ENCODE measurements around the gene TRIM38.
"Not testable (repeated sequence)": the region's sequence is repeated elsewhere in the genome, so short reads cannot be mapped to it uniquely, and the experiment has no call there.

TRIM38 gene, protein sequence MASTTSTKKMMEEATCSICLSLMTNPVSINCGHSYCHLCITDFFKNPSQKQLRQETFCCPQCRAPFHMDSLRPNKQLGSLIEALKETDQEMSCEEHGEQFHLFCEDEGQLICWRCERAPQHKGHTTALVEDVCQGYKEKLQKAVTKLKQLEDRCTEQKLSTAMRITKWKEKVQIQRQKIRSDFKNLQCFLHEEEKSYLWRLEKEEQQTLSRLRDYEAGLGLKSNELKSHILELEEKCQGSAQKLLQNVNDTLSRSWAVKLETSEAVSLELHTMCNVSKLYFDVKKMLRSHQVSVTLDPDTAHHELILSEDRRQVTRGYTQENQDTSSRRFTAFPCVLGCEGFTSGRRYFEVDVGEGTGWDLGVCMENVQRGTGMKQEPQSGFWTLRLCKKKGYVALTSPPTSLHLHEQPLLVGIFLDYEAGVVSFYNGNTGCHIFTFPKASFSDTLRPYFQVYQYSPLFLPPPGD

DNA sequence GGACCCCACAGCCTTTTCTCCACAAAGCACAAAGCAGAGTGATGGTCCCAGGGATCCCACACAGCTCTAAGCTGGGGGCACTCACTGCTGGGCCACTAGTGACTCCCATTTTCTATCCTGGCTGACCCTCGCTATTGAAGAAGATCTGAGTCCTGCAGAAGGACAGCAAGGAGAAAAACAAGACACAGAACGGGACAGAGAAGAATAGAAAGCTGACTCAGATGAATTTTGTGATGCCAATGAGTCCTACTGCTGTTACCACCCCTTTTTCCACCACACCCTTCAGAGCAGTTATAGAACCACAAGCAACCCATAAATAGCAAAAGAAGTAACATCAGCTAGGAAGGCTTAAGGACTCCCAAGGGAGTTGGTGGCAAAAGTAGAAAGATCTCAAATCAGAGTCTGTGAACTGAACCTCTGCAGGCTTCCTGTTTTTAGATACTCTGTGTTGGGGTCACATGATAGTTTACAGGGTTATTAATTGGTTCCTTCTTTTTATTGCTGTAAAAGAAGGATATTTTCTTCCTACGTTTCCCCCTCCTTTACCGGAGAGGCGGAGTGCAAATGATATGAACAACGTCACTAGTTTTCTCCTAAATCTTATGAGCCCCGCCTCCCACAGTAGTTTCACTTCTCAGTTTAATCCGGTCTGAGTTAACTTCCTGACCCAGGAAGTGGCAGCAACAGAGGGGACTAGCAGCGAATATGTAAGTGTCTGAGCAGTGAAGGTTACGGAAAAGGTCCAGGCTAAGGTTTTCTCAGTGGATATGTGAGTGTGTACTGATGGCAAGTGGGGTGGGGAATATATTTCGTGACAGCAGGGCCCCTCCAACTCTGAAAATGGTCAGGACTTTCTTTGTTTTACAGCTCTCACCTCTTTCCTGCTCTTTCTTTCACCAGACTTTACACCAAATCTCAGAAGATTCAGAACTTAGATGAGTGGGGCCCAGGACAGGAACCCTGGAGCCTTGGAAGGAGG, at the start of gene TRIM38:
Gene TRIM38, plus strand, starts transcription at position 654 of the 979 bp plus-strand sequence. CDS start 3,721 bp downstream, outside the sequence.
- DNase-seq (ENCODE audit: low spot score): peak; percentile 95

DNA sequence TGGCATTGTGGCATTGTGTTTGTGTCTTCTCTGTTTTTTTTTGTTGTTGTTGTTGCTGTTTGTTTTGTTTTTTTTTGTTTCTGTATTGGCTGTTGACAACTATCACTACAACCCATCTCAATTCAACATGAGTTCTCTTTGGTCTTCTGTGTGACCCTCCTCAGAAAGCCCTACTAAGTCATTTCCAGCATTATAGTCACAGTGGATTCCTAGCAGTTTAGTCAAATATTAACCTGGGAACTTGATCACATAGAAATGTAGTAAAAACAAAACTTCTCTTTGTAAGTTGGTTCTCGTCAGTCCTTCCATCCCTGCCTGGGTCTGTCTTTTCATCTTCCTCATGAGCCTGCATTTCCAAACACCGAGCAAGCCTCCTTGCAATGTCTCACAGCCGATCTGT, 48.9 kb upstream of the TRIM38 start:
- DNase-seq (ENCODE audit: low spot score): no peak

GRCh38 chr6:25916330-25916729, 46.3 kb upstream of the TRIM38 start:
- no peak for DNase-seq (ENCODE audit: low spot score)

- no peak for DNase-seq (ENCODE audit: low spot score)
These were observed 45.7 kb upstream of the TRIM38 start for GRCh38 chr6:25916789-25917490.

- DNase-seq (ENCODE audit: low spot score): no peak
These were observed 44.4 kb upstream of the TRIM38 start for GRCh38 chr6:25918083-25918683.

DNA sequence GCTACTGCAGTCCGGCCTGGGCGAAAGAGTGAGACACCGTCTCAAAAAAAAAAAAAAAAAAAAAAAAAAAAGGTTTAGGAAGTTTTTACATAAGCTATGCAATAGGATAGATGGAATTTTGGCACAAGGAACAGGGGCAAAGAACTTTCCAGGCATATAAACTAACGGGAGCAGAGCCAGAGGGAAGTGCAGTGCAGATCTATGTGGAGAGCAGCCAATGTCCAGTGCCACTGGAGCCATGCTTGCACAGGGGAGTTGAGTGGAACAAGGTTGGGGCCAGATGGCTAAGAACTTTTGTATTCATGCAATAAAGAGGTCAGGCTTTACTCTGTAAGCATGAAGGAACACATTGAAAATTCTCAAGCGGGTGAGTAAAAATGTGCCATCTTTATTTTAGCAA, 42.9 kb upstream of the TRIM38 start:
- no peak for DNase-seq (ENCODE audit: low spot score)

DNA sequence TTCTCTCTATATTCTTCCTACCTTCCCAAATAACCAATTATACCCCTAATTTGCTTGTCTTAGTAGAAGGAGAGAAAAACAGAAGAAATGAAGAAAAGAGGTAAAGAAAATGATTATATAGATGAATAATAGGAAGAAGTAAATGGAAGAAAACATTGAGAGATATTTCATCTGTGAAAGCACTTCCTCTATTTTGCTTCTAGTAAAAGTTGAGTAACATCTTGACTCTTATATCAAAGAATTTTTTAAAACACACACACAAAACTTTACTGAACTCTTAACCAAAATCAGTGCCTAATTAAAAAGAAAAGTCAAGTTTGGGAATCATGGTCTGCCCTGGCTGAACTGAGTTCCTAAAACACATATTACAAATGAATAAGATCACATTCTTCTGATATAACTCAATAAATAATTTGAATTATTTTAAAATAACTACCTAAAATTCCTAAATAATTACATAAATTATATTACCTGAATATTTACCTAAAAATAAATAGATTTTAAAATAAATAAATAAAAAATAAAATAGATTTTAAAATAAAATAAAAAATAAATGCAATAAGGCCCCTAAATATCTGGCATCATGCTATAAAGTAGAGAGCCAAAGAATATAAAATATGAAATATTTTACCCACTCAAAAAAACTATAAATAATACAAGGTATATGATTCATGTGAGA, 40.9 kb upstream of the TRIM38 start:
- DNase-seq (ENCODE audit: low spot score): no peak

DNA sequence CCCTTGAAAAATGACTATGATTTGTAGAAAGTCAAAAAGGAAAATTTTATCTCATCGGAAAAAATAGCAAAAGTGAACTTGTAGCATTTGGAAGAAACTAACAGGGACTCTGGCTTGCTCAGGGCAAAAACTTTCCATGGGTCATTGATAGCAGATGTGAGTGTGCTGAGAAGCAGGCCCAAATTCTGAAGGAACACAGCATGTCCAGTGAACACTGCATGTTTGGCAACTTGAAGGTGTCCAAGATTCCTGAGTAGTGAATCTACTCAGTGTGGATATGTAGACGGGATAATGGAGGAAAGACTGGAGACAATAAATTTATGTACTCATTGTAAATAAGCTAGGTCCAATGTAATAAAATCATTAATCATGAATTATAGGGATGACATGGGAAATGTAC, 40.3 kb upstream of the TRIM38 start:
- no peak for DNase-seq (ENCODE audit: low spot score)

DNA sequence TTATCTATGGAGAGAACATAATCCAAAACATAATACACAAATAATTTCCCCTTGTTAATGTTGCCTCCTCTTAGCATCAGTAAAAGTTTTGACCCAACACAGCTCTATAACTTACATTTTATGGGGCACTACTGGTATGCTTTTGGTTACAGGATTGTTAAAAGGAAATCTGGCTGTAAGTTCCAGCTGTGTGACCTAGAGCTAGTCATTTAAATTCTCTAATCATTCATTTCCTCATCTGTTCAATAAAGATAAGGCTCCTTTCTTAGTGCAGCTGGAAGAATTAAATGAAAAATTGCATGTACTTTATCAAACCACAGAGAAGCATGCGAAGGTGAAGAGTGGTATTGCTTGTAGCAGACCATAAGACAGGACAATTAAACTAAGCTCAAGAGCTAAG, 36.7 kb upstream of the TRIM38 start:
- DNase-seq (ENCODE audit: low spot score): no peak

DNA sequence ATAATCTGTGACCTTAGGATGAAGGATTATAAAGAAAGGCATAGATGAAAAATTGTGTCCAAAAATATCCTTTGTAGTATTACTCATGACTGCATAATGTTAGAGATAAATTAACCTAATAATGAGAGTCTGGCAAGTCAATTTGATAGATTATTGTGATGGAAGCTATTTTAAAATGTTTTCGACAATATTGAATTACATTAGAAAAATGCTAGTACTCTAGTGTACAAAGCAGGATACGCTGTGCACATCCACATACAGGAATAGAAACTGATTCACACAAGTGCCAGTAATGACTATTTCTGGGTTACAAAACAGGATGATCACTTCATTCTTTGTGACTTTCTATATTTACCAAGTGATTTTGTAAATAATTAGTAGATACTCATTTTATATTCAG, 35.4 kb upstream of the TRIM38 start:
- no peak for DNase-seq (ENCODE audit: low spot score)

DNA sequence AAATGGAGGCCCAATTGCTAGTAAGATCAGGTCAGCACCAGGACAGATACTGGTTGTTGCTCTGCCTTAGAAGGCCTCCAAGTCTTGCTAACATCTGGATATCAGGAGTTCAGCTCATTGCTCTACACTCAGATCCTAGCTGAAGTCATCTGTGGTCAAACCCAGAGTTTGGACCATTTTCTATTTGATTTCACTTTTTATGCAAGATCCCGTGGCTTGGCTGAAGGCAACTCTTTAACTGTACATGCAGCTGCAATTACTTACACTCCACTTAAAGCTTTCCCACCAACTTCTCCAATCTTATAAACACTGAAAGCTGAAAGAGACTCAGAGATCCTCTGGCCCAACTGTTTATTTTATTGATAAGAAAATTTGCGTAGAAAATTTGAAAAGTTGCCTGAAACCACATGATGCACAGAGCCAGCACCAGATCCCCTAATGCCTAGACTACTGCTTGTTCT, 34.8 kb upstream of the TRIM38 start:
- DNase-seq (ENCODE audit: low spot score): no peak

- DNase-seq (ENCODE audit: low spot score): no peak
These were observed 33.9 kb upstream of the TRIM38 start for GRCh38 chr6:25928562-25929324.

- not testable (repeated sequence) for DNase-seq (ENCODE audit: low spot score)
These were observed 32.8 kb upstream of the TRIM38 start for GRCh38 chr6:25929785-25930184.

DNA sequence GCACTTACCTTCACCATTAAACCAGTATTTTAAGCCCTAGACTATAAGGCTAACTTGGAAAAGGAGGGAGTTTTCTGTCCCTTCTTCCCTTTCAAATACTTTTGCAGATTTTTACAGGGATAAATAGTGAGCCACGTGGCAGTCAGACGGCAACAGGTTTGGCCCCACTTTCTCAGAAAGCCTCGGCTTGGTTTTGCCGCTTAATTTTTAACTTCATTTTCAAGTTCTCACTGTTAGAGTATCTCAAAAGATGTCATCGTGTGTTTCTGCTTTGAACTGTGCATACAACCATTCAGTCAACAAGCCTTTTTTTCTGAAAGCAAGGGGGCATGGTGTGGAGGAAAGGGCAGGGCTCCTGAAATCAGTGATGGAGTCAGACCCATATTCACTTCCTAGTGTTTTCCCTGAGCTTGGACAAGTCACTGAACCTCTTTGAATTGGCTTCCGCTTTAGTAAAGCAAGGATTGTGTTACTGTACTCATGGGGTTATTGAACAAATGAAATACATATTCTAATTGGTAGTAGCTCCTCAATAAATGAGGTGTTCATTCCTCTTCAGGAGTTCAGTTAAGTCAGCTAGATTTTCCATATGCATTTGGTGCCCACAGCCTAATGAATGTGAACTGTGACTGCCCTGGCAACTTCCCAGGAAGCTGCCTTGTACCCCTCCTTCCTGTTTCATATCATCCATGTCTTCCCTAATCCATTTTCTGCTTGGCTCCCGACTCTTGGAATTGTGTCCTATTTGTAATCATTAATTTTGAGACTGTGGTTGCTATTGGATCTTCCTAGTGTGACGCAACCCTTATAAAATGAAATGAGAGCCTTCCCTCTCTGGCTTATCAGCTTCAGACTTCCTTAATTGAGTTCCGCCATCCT, 31.8 kb upstream of the TRIM38 start, which contains the start of gene SLC17A2:
Gene SLC17A2, minus strand, starts transcription at position 160 of the 879 bp plus-strand sequence. CDS start 4,895 bp downstream, outside the sequence.
- DNase-seq (ENCODE audit: low spot score): no peak

DNA sequence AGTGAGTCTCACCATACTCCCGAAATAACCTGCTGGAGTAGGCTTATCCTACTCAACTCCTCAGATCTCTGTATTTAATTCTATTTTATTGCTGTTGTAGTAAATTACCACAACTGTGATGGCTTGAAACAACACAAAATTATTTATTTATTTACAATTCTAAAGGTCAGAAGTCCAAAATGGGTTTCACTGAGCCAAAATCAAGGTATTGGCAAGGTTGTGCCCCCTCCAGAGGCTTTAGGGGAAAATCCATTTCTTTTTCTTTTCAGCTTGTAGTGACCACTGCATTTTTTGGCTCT, 31.2 kb upstream of the TRIM38 start:
- DNase-seq (ENCODE audit: low spot score): no peak

DNA sequence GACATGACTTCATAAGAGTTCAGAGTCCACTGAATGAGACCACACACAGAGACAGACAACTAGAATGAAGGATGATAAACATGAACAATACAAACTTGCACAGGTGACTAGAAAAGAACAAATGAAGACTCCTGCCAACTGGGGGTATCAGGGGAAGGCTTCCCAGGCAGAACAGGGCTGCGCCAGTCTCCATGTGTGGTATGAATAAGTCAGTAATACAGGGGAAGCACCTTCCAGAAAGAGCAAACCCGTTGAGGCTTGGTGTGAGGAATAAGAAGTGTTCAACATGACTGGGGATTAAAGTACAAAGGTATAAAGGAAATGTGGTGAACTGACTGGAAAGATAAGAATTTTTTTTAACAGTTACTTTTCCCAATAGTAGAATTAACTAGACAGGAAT, 28.4 kb upstream of the TRIM38 start:
- DNase-seq (ENCODE audit: low spot score): no peak

DNA sequence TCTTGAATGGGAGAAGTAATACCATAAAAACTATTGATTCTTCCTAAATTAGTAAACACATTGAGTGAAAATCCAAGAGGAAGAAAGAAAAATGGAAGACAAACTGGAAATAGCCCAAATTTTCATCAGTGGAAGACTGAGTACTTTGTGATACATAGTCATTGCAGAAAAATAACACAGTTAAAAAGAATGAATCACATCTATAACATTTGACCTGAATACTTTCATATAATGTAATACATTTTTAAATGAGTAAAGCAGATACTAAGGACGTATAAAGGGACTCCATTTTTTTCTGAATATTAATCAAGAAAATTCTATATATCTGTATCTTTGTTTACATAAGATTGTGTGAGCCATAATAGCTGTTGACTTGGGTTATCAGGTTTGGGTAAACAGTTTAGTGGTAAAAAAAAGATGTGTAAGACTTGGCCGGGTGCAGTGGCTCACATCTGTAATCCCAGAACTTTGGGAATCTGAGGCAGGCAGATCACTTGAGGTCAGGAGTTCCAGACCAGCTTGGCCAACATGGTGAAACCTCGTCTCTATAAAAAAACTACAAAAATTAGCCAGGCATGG, 27.8 kb upstream of the TRIM38 start:
- DNase-seq (ENCODE audit: low spot score): no peak

GRCh38 chr6:25935953-25936352, 26.6 kb upstream of the TRIM38 start:
- no peak for DNase-seq (ENCODE audit: low spot score)

- DNase-seq (ENCODE audit: low spot score): no peak
These were observed 23.0 kb upstream of the TRIM38 start for GRCh38 chr6:25939593-25939992.

All from RKO (cell line).